NCI-H1930 (cell line): ENCODE results near the gene PCSK2.

Source experiments
- DNase-seq, 2 experiments: peaks; one replicate each; lab custom pipeline; 2025; lab: John Stamatoyannopoulos, UW

Gene PCSK2

GRCh38 chr20:17445543-17445942 is 218.7 kb downstream of the PCSK2 start:
- DNase-seq, result no peak

- DNase-seq, result no peak
Measured at GRCh38 chr20:17446171-17446570, 219.3 kb downstream of the PCSK2 start.

GRCh38 chr20:17448071-17448470 is 221.2 kb downstream of the PCSK2 start:
- no peak for DNase-seq

GRCh38 chr20:17449031-17449430 is 222.2 kb downstream of the PCSK2 start:
- DNase-seq, result no peak

GRCh38 chr20:17452441-17452840 is 225.6 kb downstream of the PCSK2 start:
- no peak for DNase-seq

- no peak for DNase-seq
Measured at GRCh38 chr20:17453592-17453991, 226.8 kb downstream of the PCSK2 start.

GRCh38 chr20:17456279-17456678 is 229.4 kb downstream of the PCSK2 start:
- no peak for DNase-seq

- no peak for DNase-seq
Measured at GRCh38 chr20:17457079-17457478, 230.2 kb downstream of the PCSK2 start.

- DNase-seq, result no peak
Measured at GRCh38 chr20:17457588-17458190, 230.8 kb downstream of the PCSK2 start.

GRCh38 chr20:17460119-17460518 is 233.3 kb downstream of the PCSK2 start:
- no peak for DNase-seq

- DNase-seq, result no peak
Measured at GRCh38 chr20:17461941-17462340, 235.1 kb downstream of the PCSK2 start.

GRCh38 chr20:17463711-17464110 is 236.9 kb downstream of the PCSK2 start:
- no peak for DNase-seq

- no peak for DNase-seq
Measured at GRCh38 chr20:17465236-17465635, 238.4 kb downstream of the PCSK2 start.

GRCh38 chr20:17466641-17467040 is 239.8 kb downstream of the PCSK2 start:
- no peak for DNase-seq

- DNase-seq, result no peak
Measured at GRCh38 chr20:17467120-17467655, 240.3 kb downstream of the PCSK2 start.

GRCh38 chr20:17468073-17468840 is 241.4 kb downstream of the PCSK2 start:
- no peak for DNase-seq

GRCh38 chr20:17469246-17470030 is 242.6 kb downstream of the PCSK2 start:
- DNase-seq, result no peak

- no peak for DNase-seq
Measured at GRCh38 chr20:17470521-17470920, 243.7 kb downstream of the PCSK2 start.

GRCh38 chr20:17470973-17471372 is 244.1 kb downstream of the PCSK2 start:
- DNase-seq, result no peak

- no peak for DNase-seq
Measured at GRCh38 chr20:17471606-17472187, 244.9 kb downstream of the PCSK2 start.

GRCh38 chr20:17473659-17474058 is 246.8 kb downstream of the PCSK2 start:
- DNase-seq, result no peak

- DNase-seq, result no peak
Measured at GRCh38 chr20:17479063-17479657, 252.3 kb downstream of the PCSK2 start.
